KBM-7 (cell line): ENCODE results near the gene SLC6A18.

Experiments used
- DNase-seq: peaks from one replicate; pipeline ENCODE4 v3.0.0-alpha.2; 2015
- in situ Hi-C: fragments of 300-500 bp; cut with MboI; formaldehyde crosslinking; loops from 2 replicates; pipeline ENCODE4 v1.14.3; 2020; ENCODE audit warnings: low sequenced_read_pairs, low pct_unique_long_range_greater_than_20kb, mixed read lengths

Gene SLC6A18

DNA sequence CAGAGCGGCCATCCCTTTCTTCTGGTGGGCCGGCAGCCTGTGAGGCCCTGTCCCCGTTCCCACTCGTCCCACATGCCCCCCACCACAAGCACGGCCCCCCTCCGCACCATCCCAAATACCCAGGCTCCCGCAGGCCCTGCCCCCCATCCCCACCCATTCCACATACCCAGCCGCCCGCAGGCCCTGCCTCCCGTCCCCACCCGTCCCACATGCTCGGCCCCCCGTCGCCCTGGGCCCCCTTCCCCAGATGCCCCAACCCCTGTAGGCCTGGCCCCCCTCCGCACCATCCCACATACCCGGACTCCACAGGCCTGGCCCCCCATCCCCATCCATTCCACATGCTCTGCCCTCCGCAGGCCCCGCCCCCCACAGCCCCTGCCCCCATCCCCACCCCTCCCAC lies 12.3 kb upstream of the SLC6A18 start:
- in situ Hi-C loops, result no loop called here
- no peak for DNase-seq

GRCh38 chr5:1213508-1214162 lies 11.5 kb upstream of the SLC6A18 start:
- DNase-seq, result no peak

DNA sequence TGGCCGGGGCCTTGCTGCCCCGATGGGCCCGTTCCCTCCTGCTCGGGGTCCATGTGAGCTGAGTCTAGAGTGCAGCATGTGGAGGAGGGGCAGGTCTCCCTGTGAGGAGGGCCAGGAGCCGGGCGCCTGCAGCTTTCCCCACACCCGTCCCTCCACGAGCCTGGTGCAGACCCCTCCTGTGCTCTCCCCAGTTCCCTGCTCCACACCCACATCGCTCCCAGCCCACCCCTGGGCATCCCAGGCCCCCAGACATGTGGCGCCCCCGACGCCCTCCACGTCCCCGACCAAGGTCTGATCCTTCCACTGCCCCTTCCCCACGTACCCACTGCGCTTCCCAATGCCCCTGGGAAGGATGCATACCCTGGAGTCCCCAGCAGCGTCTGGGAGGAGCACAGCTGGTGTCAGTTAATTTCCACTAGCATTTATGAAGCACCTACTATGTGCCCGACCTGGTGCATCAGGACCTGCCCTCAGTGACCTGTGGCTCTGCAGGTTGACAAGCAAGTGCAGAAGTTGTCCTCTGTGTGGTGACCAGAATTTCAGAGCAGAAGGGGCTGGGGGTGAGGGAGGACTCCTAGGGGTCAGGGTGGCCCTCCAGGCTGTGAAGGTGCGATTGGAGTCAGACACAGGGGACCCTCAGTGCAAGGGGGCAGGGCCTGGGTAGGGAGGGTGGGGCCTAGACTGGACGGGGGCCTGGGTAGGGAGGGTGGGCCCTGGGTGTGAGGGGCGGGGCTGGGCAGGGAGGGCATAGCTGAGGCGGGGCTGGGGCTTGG lies 10.8 kb upstream of the SLC6A18 start:
- in situ Hi-C loops, result no loop called here

More at GRCh38 chr5:1213508-1214162, 11.5 kb upstream of the SLC6A18 start:
- in situ Hi-C loops, result no loop called here

DNA sequence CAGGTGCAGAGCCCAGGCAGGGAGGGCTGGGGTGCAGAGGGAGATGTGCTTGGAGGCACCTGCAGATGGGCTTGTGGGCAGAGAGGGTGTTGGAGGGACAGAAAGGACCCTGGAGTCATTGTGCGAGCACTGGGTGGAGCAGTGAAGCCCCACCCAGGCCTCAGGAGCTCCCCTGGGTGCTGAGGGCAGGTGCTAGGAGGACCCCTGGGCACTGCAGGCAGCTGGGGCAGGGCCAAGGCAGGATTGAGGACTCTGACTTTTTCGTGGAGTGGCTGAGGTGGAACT lies 10.3 kb upstream of the SLC6A18 start:
- in situ Hi-C loops, result no loop called here
- no peak for DNase-seq

More for the DNA sequence above, 10.8 kb upstream of the SLC6A18 start:
- no peak for DNase-seq

DNA sequence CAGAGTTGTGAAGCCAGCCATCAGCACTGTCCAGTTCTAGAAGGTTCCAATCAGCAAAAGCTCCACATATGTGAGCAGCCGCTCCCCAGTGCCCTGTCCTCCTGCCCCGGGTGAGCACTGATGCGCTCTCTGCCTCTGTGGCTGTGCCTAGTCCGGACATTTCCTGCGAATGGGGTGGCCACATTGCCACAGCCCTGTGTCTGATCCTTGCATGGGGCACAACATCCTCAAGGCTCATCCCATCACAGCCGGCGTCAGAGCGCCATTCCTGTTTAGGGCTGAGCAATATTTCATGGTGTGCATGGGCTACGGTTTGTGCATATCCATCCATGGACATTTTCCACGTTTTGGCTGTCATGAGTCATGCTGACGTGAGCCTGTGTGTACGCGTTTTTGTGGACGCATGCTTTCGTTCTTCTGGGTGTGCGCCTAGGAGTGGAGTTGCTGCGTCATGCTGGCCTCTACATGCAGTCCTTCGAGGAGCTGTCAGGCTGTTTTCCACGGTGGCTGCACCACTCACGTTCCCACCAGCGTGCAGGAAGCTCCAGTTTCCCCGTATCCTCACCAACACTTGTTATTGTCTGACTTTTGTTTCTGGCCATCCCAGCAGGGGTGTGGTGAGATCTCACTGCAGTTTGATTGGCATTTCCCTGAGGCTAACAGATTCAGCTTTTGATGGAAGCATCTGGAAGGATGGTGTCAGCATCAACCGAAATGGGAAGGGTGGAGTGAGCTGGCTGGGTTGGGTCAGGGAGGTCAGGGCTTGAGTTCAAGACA lies 9.7 kb upstream of the SLC6A18 start:
- no peak for DNase-seq
- in situ Hi-C loops, result no loop called here

GRCh38 chr5:1216211-1216917 lies 8.8 kb upstream of the SLC6A18 start:
- DNase-seq, result no peak
- in situ Hi-C loops, result no loop called here

DNA sequence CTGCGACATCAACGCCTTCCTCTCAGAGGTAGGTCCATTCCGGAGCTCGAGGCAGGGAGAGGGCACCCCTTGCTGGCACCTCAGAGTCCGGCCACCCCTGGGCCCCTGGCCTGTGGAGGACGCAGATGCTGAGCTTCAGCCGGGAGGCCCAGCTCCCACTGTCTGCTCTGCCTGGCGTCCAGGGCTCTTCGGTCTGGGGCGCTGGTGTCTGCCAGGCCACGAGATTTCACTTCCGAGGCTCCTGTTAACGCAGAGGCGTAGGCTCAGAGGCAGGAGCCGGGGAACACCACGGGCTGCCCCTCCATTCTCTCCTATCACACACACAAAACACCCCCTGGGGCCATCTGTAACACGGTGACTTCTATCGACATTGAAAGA lies 8.3 kb upstream of the SLC6A18 start:
- no peak for DNase-seq
- in situ Hi-C loops, result no loop called here

DNA sequence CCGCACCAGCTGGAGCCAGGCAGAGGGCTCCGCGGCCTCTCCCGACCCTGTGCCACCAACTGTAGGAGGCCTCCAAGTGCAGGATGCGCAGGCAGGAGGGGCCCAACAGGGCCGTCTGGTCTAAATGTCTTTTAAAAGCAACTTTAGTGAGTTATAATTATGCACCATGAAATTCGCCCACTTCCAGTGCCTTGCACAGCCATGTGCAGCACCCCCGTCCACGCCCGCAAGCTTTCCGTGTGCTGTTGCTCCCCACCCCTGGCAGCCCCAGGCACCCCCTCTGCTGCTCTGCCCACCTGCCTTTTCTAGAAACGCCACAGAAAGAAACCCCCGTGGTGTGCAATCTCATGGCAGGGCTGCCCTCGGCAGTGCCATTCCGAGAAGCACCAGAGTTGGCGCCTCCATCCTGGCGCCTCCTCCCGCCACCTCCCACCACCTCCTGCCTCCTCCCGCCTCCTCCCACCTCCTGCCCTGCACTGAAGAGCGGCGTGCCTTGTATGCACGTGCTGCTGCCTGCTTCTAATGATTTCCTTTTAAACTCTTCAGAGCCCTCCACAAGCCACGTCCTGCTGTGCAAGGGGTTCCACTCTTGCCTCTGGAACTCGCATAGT lies 7.5 kb upstream of the SLC6A18 start:
- no peak for DNase-seq
- in situ Hi-C loops, result no loop called here

- in situ Hi-C loops, result no loop called here
- DNase-seq, result no peak
Observed at GRCh38 chr5:1218351-1219080, 6.7 kb upstream of the SLC6A18 start.

DNA sequence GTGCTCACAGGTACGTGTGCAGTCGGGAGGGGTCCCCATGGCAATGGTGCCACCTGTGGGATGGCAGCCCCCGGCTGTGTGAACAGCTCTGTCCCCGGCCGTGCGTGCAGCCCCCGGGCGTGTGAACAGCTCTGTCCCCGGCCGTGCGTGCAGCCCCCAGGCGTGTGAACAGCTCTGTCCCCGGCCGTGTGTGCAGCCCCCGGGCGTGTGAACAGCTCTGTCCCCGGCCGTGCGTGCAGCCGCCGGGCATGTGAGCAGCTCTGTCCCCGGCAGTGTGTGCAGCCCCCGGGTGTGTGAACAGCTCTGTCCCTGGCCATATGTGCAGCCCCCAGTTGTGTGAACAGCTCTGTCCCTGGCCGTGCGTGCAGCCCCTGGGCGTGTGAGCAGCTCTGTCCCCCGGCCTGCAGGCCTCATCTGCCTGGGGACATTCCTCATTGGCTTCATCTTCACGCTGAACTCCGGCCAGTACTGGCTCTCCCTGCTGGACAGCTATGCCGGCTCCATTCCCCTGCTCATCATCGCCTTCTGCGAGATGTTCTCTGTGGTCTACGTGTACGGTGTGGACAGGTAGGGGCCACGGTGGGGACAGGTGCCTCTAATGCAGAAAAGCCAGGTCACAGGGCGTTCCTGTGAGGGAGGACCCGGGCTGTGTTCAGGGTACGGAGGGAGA lies 5.9 kb upstream of the SLC6A18 start:
- no peak for DNase-seq
- in situ Hi-C loops, result no loop called here

- in situ Hi-C loops, result no loop called here
Observed at GRCh38 chr5:1219768-1220100, 5.4 kb upstream of the SLC6A18 start.

DNA sequence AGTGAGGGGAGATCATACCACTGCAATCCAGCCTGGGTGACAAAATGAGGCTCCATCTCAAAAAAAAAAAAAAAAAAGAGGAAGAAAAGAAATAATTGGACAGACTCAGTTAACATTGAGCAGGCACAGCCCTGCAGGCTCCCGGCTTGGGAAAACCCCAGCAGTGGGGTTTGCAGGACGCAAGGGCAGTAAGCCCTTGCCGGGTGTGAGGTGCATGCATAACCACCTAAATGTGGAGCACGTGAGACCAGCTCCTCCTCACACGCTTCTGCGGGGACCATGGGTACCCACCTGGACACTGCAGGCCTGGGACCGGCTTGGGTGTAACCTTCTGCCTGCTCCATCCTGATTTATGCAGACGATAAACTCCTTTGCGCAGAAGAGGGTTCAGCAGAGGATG lies 4.8 kb upstream of the SLC6A18 start:
- DNase-seq, result no peak

More at GRCh38 chr5:1219768-1220100, 5.4 kb upstream of the SLC6A18 start:
- DNase-seq, result no peak

GRCh38 chr5:1220831-1221230 lies 4.3 kb upstream of the SLC6A18 start:
- in situ Hi-C loops, result no loop called here
- DNase-seq, result no peak

More for the DNA sequence above, 4.8 kb upstream of the SLC6A18 start:
- in situ Hi-C loops, result no loop called here

- in situ Hi-C loops, result no loop called here
- no peak for DNase-seq
Observed at GRCh38 chr5:1221721-1222120, 3.5 kb upstream of the SLC6A18 start.

GRCh38 chr5:1222147-1222546 lies 3.0 kb upstream of the SLC6A18 start:
- no peak for DNase-seq
- in situ Hi-C loops, result no loop called here

DNA sequence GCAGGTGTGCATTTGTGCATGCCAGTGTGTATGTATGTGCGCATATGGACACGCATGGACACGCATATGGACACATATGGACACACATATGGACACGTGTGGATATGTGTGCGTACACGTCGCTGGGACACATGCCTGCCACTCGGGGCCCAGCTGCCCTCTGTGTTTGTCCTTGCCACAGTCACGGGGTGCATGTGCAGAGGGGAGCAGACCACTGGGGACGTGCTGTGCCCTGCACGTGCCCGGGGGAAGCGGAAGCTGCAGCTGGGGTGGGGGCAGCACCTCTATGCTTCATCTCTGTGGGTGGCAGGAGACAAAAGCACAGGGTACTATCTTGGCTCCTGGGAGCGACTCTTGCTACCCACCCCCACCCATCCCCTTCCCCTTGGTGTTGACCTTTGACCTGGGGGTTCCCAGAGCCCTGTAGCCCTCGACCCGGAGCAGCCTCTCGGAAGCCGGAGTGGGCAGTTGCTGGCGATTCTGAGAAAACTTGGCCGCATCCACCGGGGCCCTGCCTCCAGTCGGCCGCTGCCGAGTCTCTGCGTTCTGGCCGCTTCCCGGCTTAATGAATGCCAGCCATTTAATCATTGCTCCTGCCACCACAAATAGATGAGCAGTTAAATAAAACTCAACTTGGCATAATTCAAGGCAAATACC lies 2.4 kb upstream of the SLC6A18 start:
- no peak for DNase-seq
- in situ Hi-C loops, result no loop called here

- in situ Hi-C loops, result no loop called here
Observed at GRCh38 chr5:1223278-1223670, 1.9 kb upstream of the SLC6A18 start.

GRCh38 chr5:1224631-1225030 lies 550 bp upstream of the SLC6A18 start:
- in situ Hi-C loops, result no loop called here
- DNase-seq, result no peak

More at GRCh38 chr5:1223278-1223670, 1.9 kb upstream of the SLC6A18 start:
- no peak for DNase-seq
